Esophagus (tissue), 2 donors: ENCODE results near the gene TMEM132E. TPM values are rescaled to one million over a fixed set of nuclear protein-coding genes. Genes with fewer than 3 reads are reported as not detected.

ENCODE experiments used
- H3K27ac ChIP-seq, 2 donors: one replicate each; pipeline ENCODE4 v1.5.1; 2013; ENCODE audit warnings: low read depth in 2 of 2, mild to moderate bottlenecking in 2 of 2, inconsistent platforms in 1 of 2, low read length in 1 of 2, moderate library complexity in 1 of 2
- H3K27me3 ChIP-seq, 2 donors: one replicate each; pipeline ENCODE4 v1.6.1; 2013; ENCODE audit warnings: low read length in 2 of 2, control low read depth in 1 of 2, mild to moderate bottlenecking in 1 of 2; ENCODE audit not compliant: insufficient read depth in 2 of 2, control insufficient read depth in 1 of 2
- H3K36me3 ChIP-seq, 2 donors: one replicate each; pipeline ENCODE4 v1.6.1; 2013; ENCODE audit warnings: low read length in 1 of 2; ENCODE audit not compliant: control insufficient read depth in 2 of 2, insufficient read depth in 2 of 2
- H3K4me1 ChIP-seq, 2 donors: one replicate each; pipeline ENCODE4 v1.6.1; 2013; ENCODE audit warnings: low read length in 1 of 2; ENCODE audit not compliant: control insufficient read depth in 2 of 2, insufficient read depth in 2 of 2
- H3K4me3 ChIP-seq, 2 donors: one replicate each; pipeline ENCODE4 v1.5.1; 2013; ENCODE audit warnings: low read length in 2 of 2, mild to moderate bottlenecking in 2 of 2, low read depth in 1 of 2, moderate library complexity in 1 of 2
- H3K9me3 ChIP-seq, 2 donors: one replicate each; pipeline ENCODE4 v1.6.1; 2013; ENCODE audit warnings: mild to moderate bottlenecking in 2 of 2, low read depth in 1 of 2, low read length in 1 of 2, moderate library complexity in 1 of 2; ENCODE audit not compliant: control insufficient read depth in 2 of 2, insufficient read depth in 1 of 2
- WGBS, 2 donors: extraction: QIAGEN DNeasy Blood & Tissue Kit; methylation state at CpG; one replicate each; pipeline ENCODE4 v1.1.7; 2013; 5-methylcytosine and 5-hydroxymethylcytosine counted together
- polyA plus RNA-seq, 2 donors: library from polyadenylated mRNA; stranded (reverse); fragments of 200-250 nt; gene quantifications; one replicate each; pipeline ENCODE4 v1.2.3, GENCODE V29; 2013
- donor health status: healthy with polysubstance abuse.
- donor health status: Bipolar disorder and iron deficiency.

Gene TMEM132E
- polyA plus RNA-seq, 2 donors = 0.02 to 0.04 TPM

GRCh38 chr17:34567691-34568465, 11.5 kb upstream of the TMEM132E start:
- Histone ChIP-seq H3K9me3 (no peaks in the 10 kb centered on the region), H3K4me1 (no peaks in the 10 kb centered on the region), H3K36me3 (no peaks in the 10 kb centered on the region), H3K4me3 (no peak overlapping the region), H3K27me3 (no peaks in the 10 kb centered on the region), H3K27ac (no peak overlapping the region)
- 38 to 42% methylated on average over 11 of the region's 11 CpGs for WGBS, 2 donors

- no peak overlapping the region for H3K4me3 ChIP-seq
- H3K36me3 ChIP-seq = no peaks in the 10 kb centered on the region
- 61 to 67% methylated on average over 6 of the region's 6 CpGs for WGBS, 2 donors
- H3K27ac ChIP-seq = no peak overlapping the region
- H3K4me1 ChIP-seq = no peaks in the 10 kb centered on the region
- no peaks in the 10 kb centered on the region for H3K9me3 ChIP-seq
- H3K27me3 ChIP-seq = no peaks in the 10 kb centered on the region
Measured at GRCh38 chr17:34568953-34569352, 10.4 kb upstream of the TMEM132E start.

GRCh38 chr17:34569591-34569990, 9.8 kb upstream of the TMEM132E start:
- 43 to 57% methylated on average over 2 of the region's 2 CpGs for WGBS, 2 donors
- Histone ChIP-seq H3K27me3 (peaks cover 0 to 1% of the 10 kb centered on the region in 2 donors), H3K4me3 (no peak overlapping the region), H3K36me3 (no peaks in the 10 kb centered on the region), H3K27ac (no peak overlapping the region), H3K9me3 (no peaks in the 10 kb centered on the region), H3K4me1 (no peaks in the 10 kb centered on the region)

- Histone ChIP-seq H3K9me3 (no peaks in the 10 kb centered on the region), H3K27ac (no peak overlapping the region), H3K4me1 (no peaks in the 10 kb centered on the region), H3K4me3 (no peak overlapping the region), H3K36me3 (no peaks in the 10 kb centered on the region), H3K27me3 (peaks cover 0 to 3% of the 10 kb centered on the region in 2 donors)
- 23 to 31% methylated on average over 2 of the region's 2 CpGs for WGBS, 2 donors
Measured at GRCh38 chr17:34570506-34570905, 8.9 kb upstream of the TMEM132E start.

- WGBS, 2 donors = 42 to 54% methylated on average over 12 of the region's 12 CpGs
- H3K27ac ChIP-seq = no peak overlapping the region
- no peak overlapping the region for H3K4me3 ChIP-seq
- no peaks in the 10 kb centered on the region for H3K4me1 ChIP-seq
- peaks cover 0 to 3% of the 10 kb centered on the region in 2 donors for H3K27me3 ChIP-seq
- no peaks in the 10 kb centered on the region for H3K9me3 ChIP-seq
- no peaks in the 10 kb centered on the region for H3K36me3 ChIP-seq
Measured at GRCh38 chr17:34571428-34572130, 7.8 kb upstream of the TMEM132E start.

- Histone ChIP-seq H3K9me3 (no peaks in the 10 kb centered on the region), H3K4me1 (no peaks in the 10 kb centered on the region), H3K4me3 (no peak overlapping the region), H3K27me3 (peaks cover 0 to 3% of the 10 kb centered on the region in 2 donors), H3K27ac (no peak overlapping the region), H3K36me3 (no peaks in the 10 kb centered on the region)
- 63 to 92% methylated on average over 1 of the region's 1 CpG for WGBS, 2 donors
Measured at GRCh38 chr17:34572483-34572882, 6.9 kb upstream of the TMEM132E start.

- Histone ChIP-seq H3K27me3 (peaks cover 3 to 9% of the 10 kb centered on the region in 2 donors), H3K9me3 (peaks cover 0 to 2% of the 10 kb centered on the region in 2 donors), H3K4me3 (no peak overlapping the region), H3K4me1 (peaks cover 4% of the 10 kb centered on the region in 2 donors), H3K36me3 (no peaks in the 10 kb centered on the region), H3K27ac (no peak overlapping the region)
- WGBS, 2 donors = 78 to 81% methylated on average over 5 of the region's 5 CpGs
Measured at GRCh38 chr17:34575182-34575581, 4.2 kb upstream of the TMEM132E start.

GRCh38 chr17:34578016-34578415, 1.4 kb upstream of the TMEM132E start:
- 33 to 38% methylated on average over 3 of the region's 3 CpGs for WGBS, 2 donors

GRCh38 chr17:34578656-34579016, 746 bp upstream of the TMEM132E start:
- H3K36me3 ChIP-seq = no peaks in the 10 kb centered on the region
- H3K27me3 ChIP-seq = peaks cover 8 to 38% of the 10 kb centered on the region in 2 donors
- no peak overlapping the region for H3K4me3 ChIP-seq
- no peak overlapping the region for H3K27ac ChIP-seq
- WGBS, 2 donors = 14 to 15% methylated on average over 11 of the region's 11 CpGs
- peaks cover 14 to 15% of the 10 kb centered on the region in 2 donors for H3K4me1 ChIP-seq
- peaks cover 0 to 4% of the 10 kb centered on the region in 2 donors for H3K9me3 ChIP-seq

More at GRCh38 chr17:34578016-34578415, 1.4 kb upstream of the TMEM132E start:
- peaks cover 14 to 15% of the 10 kb centered on the region in 2 donors for H3K4me1 ChIP-seq
- peaks cover 8 to 32% of the 10 kb centered on the region in 2 donors for H3K27me3 ChIP-seq
- no peak overlapping the region for H3K27ac ChIP-seq
- H3K4me3 ChIP-seq = no peak overlapping the region
- H3K36me3 ChIP-seq = no peaks in the 10 kb centered on the region
- peaks cover 0 to 4% of the 10 kb centered on the region in 2 donors for H3K9me3 ChIP-seq
